Erythroblast (primary cell): ENCODE measurements around the gene ELMOD3.

Experiments used
- GATA1 ChIP-seq: IDR thresholded peaks from 2 replicates; pipeline ENCODE4 v1.6.1; 2011; ENCODE audit warnings: low read depth, mild to moderate bottlenecking, control low read depth, low read length, moderate library complexity
- POLR2A ChIP-seq: IDR thresholded peaks from 2 replicates; pipeline ENCODE4 v1.6.1; 2011; ENCODE audit warnings: mild to moderate bottlenecking, low read length

DNA sequence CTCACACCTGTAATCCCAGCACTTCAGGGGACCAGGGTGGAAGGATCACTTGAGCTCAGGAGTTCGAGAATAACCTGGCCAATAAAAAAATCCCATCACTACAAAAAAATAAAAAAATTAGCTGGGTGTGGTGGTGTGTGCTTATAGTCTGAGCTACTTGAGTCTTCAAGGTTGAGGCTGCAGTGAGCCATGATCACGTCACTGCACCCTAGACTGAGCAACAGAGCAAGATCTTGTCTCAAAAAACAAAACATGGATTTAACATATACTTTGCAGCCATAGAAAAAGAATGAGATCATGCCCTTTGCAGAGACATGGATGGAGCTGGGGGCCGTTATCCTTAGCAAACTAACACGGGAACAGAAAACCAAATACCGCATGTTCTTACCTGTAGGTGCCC is 86.2 kb downstream of the ELMOD3 start:
- TF ChIP-seq POLR2A, result no peak
- TF ChIP-seq GATA1, result no peak
